GM23338 (cell line): ENCODE measurements around the gene MYMX. TPM values are rescaled to one million over a fixed set of nuclear protein-coding genes. Genes with fewer than 3 reads are reported as not detected.
A peak's percentile ranks its signal among the peaks of the same experiment; 100 is the strongest.

Experiments used
- ATAC-seq: fragments of 200-7000 bp; cut with Tn5 transposase; 3 replicates; pipeline ENCODE4 v1.9.1; 2020
- DNase-seq: peaks from one replicate; pipeline ENCODE4 v3.0.0-alpha.2; 2015; ENCODE audit warnings: low spot score
- H2AFZ ChIP-seq: fragments of 200-600 bp; sonication (generic); 2 replicates; pipeline ENCODE4 v1.8.0; 2016; ENCODE audit warnings: antibody characterized with exemption, mild to moderate bottlenecking, moderate library complexity
- H3F3A ChIP-seq: fragments of 200-600 bp; sonication (generic); replicated peaks from 2 replicates; pipeline ENCODE4 v1.8.0; 2017; ENCODE audit warnings: antibody characterized with exemption, mixed run types, low read depth
- H3K27ac ChIP-seq: fragments of 200-600 bp; sonication (generic); 2 replicates; pipeline ENCODE4 v1.6.1; 2016; ENCODE audit warnings: low read depth
- H3K27me3 ChIP-seq: fragments of 200-600 bp; sonication (generic); 2 replicates; pipeline ENCODE4 v1.8.0; 2016; ENCODE audit warnings: mild to moderate bottlenecking, mixed run types, moderate library complexity; ENCODE audit not compliant: insufficient read depth
- H3K36me3 ChIP-seq: fragments of 200-600 bp; sonication (generic); 2 replicates; pipeline ENCODE4 v1.8.0; 2016; ENCODE audit warnings: mild to moderate bottlenecking; ENCODE audit not compliant: insufficient read depth
- H3K4me1 ChIP-seq: fragments of 200-600 bp; sonication (generic); 2 replicates; pipeline ENCODE4 v1.8.0; 2016; ENCODE audit warnings: mild to moderate bottlenecking, moderate library complexity; ENCODE audit not compliant: insufficient read depth
- H3K4me2 ChIP-seq: fragments of 200-600 bp; sonication (generic); 2 replicates; pipeline ENCODE4 v1.7.1; 2017; ENCODE audit warnings: mixed run types
- H3K4me3 ChIP-seq: fragments of 200-600 bp; sonication (generic); 2 replicates; pipeline ENCODE4 v1.6.1; 2016; ENCODE audit warnings: mixed run types
- H3K79me2 ChIP-seq: fragments of 200-600 bp; sonication (generic); replicated peaks from 2 replicates; pipeline ENCODE4 v1.8.0; 2017; ENCODE audit warnings: mild to moderate bottlenecking; ENCODE audit not compliant: insufficient read depth
- H3K9me2 ChIP-seq: fragments of 200-600 bp; sonication (generic); 2 replicates; pipeline ENCODE4 v1.8.0; 2017; ENCODE audit not compliant: insufficient read depth
- H4K20me1 ChIP-seq: fragments of 200-600 bp; sonication (generic); replicated peaks from 2 replicates; pipeline ENCODE4 v1.8.0; 2017; ENCODE audit warnings: mild to moderate bottlenecking; ENCODE audit not compliant: insufficient read depth
- H3K27ac Mint-ChIP-seq: 2 replicates; pipeline ENCODE4 v1.8.0; 2020; ENCODE audit warnings: inconsistent platforms, mild to moderate bottlenecking, moderate library complexity, mixed read lengths
- H3K27me3 Mint-ChIP-seq: 3 replicates; pipeline ENCODE4 v1.8.0; 2022; ENCODE audit warnings: low read depth, mild to moderate bottlenecking, moderate library complexity, mixed read lengths, inconsistent platforms; ENCODE audit not compliant: insufficient read depth, poor library complexity
- H3K36me3 Mint-ChIP-seq: 3 replicates; pipeline ENCODE4 v1.8.0; 2021; ENCODE audit warnings: low read depth, mild to moderate bottlenecking, inconsistent platforms, moderate library complexity, mixed read lengths
- H3K4me1 Mint-ChIP-seq: 3 replicates; pipeline ENCODE4 v1.8.0; 2020; ENCODE audit warnings: mild to moderate bottlenecking, inconsistent platforms, mixed read lengths
- H3K4me3 Mint-ChIP-seq: 3 replicates; pipeline ENCODE4 v1.8.0; 2021; ENCODE audit warnings: moderate library complexity, mild to moderate bottlenecking, inconsistent platforms, mixed read lengths
- H3K9me3 Mint-ChIP-seq: 3 replicates; pipeline ENCODE4 v1.8.0; 2020; ENCODE audit warnings: moderate library complexity, mild to moderate bottlenecking, inconsistent platforms, mixed read lengths
- CREB1 ChIP-seq: fragments of 250-450 bp; sonication (Bioruptor Pico); IDR thresholded peaks from 2 replicates; pipeline ENCODE4 v1.5.0; 2020; ENCODE audit warnings: low read depth, mild to moderate bottlenecking, moderate library complexity
- EZH2 ChIP-seq: fragments of 200-600 bp; sonication (generic); IDR thresholded peaks from one replicate; pipeline ENCODE4 v1.8.0; 2017; ENCODE audit warnings: antibody characterized with exemption, mild to moderate bottlenecking, low read depth; ENCODE audit not compliant: unreplicated experiment
- EZH2phosphoT487 ChIP-seq: fragments of 200-600 bp; sonication (generic); IDR thresholded peaks from one replicate; pipeline ENCODE4 v1.8.1; 2018; ENCODE audit warnings: antibody characterized with exemption; ENCODE audit not compliant: unreplicated experiment
- JUNB ChIP-seq: IDR thresholded peaks from one replicate; pipeline ENCODE4 v1.6.1; 2016; ENCODE audit warnings: antibody characterized with exemption; ENCODE audit not compliant: unreplicated experiment
- NANOG ChIP-seq: IDR thresholded peaks from 2 replicates; pipeline ENCODE4 v1.6.1; 2016; ENCODE audit warnings: antibody characterized with exemption, borderline replicate concordance
- POLR2AphosphoS5 ChIP-seq: IDR thresholded peaks from 2 replicates; pipeline ENCODE4 v1.6.1; 2016; ENCODE audit warnings: antibody characterized with exemption, low read depth
- STAT1 ChIP-seq: IDR thresholded peaks from one replicate; pipeline ENCODE4 v1.6.1; 2016; ENCODE audit warnings: antibody characterized with exemption; ENCODE audit not compliant: unreplicated experiment
- ZNF114 ChIP-seq: fragments of 250-450 bp; sonication (Bioruptor Pico); IDR thresholded peaks from 2 replicates; pipeline ENCODE4 v1.5.0; 2020; ENCODE audit warnings: mild to moderate bottlenecking, moderate library complexity
- ZNF331 ChIP-seq: fragments of 250-450 bp; sonication (Bioruptor Pico); IDR thresholded peaks from 2 replicates; pipeline ENCODE4 v1.5.0; 2020; ENCODE audit warnings: low read depth, mild to moderate bottlenecking, moderate library complexity
- polyA plus RNA-seq: library from polyadenylated mRNA; unstranded; fragments of >200 nt; fragmentation: Nextera tagmentation; extraction: Ambion mirVana; gene quantifications from 2 replicates; pipeline ENCODE4 v1.2.1, GENCODE V29; 2016
- total RNA-seq: library from RNA; depleted of rRNA; stranded (reverse); fragments of >200 nt; shearing (Covaris generic); gene quantifications from 2 replicates; pipeline ENCODE4 v1.2.3, GENCODE V29; 2014
- TF ChIP-seq, protein P1 (sequence below), 2 experiments: fragments of 200-600 bp in 1 of 2; sonication (generic) in 1 of 2; conservative IDR thresholded peaks; 2 replicates each; pipeline versions ENCODE4 v1.5.1 to v1.6.1; 2016 to 2017; ENCODE audit warnings: antibody characterized with exemption in 2 of 2, low read depth in 2 of 2, mild to moderate bottlenecking in 2 of 2, moderate library complexity in 1 of 2
- TF ChIP-seq, protein P2 (sequence below): IDR thresholded peaks from 2 replicates; pipeline ENCODE4 v1.6.1; 2016; ENCODE audit warnings: antibody characterized with exemption
- TF ChIP-seq, protein P3 (sequence below): fragments of 250-450 bp; sonication (Bioruptor Pico); IDR thresholded peaks from 2 replicates; pipeline ENCODE4 v1.5.0; 2020; ENCODE audit warnings: mild to moderate bottlenecking, moderate library complexity
- TF ChIP-seq, protein P4 (sequence below): IDR thresholded peaks from one replicate; pipeline ENCODE4 v1.6.1; 2018; ENCODE audit warnings: antibody characterized with exemption; ENCODE audit not compliant: unreplicated experiment

Gene MYMX
- total and polyA plus RNA-seq, 2 experiments from 2014 or later, result 2.8 to 7.1 TPM

DNA sequence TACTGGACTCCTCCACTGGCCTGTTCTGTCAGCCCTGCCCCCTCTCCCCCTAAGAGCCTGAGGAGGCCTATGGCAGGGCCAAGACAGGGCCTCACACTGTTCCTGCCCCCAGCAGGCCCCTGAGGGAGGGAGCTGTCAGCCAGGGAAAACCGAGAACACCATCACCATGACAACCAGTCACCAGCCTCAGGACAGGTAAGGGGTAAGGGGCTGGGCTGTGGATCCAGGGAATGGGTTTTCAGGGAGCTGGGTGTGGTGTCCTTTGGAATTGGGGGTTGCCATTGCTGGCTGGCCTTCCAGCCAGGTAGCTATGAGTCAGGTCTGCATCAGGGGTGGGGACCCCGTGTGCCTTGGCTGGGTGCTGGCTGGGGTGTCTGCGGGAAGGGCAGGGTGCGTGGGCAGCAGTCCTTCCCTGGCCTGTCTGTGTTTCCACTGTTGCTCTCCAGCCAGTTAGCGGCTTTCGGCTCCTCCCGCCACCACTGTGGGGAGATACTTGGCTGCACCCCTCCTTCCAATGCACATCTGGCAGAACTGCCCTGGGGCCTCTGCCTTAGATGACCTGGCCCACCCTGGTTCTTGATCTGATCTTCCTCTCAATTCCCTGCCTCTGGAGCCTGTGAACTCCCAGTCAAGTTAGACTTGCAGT is 10.5 kb downstream of the MYMX start:
- peaks cover 38% of the 10 kb centered on the region for H4K20me1 ChIP-seq
- 0 out of 2 replicates have a peak overlapping the region, but pooled peaks have one; percentile 55 for H3K27ac ChIP-seq
- peaks cover 19% of the 10 kb centered on the region for H3F3A ChIP-seq
- Mint-ChIP-seq H3K4me1 (peaks cover 54% of the 10 kb centered on the region), H3K36me3 (peaks cover 57% of the 10 kb centered on the region), H3K27ac (no peak overlapping the region), H3K27me3 (peaks cover 35% of the 10 kb centered on the region), H3K9me3 (no peaks in the 10 kb centered on the region; the same call in 2 of the 3 replicates), H3K4me3 (peak overlapping the region; percentile 21; the same call in 1 of the 3 replicates)
- no peaks in the 10 kb centered on the region for H3K27me3 ChIP-seq
- peaks cover 36% of the 10 kb centered on the region for H3K4me1 ChIP-seq
- no peak overlapping the region for H3K4me2 ChIP-seq
- TF ChIP-seq JUNB (no peak), POLR2AphosphoS5 (no peak), EZH2phosphoT487 (no peak), ZNF114 (no peak), ZNF331 (CRISPR knock-in tag) (no peak), EZH2 (no peak), NANOG (no peak), CREB1 (CRISPR knock-in tag) (no peak), STAT1 (no peak)
- TF ChIP-seq, protein P1, sequence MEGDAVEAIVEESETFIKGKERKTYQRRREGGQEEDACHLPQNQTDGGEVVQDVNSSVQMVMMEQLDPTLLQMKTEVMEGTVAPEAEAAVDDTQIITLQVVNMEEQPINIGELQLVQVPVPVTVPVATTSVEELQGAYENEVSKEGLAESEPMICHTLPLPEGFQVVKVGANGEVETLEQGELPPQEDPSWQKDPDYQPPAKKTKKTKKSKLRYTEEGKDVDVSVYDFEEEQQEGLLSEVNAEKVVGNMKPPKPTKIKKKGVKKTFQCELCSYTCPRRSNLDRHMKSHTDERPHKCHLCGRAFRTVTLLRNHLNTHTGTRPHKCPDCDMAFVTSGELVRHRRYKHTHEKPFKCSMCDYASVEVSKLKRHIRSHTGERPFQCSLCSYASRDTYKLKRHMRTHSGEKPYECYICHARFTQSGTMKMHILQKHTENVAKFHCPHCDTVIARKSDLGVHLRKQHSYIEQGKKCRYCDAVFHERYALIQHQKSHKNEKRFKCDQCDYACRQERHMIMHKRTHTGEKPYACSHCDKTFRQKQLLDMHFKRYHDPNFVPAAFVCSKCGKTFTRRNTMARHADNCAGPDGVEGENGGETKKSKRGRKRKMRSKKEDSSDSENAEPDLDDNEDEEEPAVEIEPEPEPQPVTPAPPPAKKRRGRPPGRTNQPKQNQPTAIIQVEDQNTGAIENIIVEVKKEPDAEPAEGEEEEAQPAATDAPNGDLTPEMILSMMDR (conservative IDR thresholded peaks at IDR 0.05; ENCODE audit: low read depth in 2 of 2), result no peak
- TF ChIP-seq, protein P2, sequence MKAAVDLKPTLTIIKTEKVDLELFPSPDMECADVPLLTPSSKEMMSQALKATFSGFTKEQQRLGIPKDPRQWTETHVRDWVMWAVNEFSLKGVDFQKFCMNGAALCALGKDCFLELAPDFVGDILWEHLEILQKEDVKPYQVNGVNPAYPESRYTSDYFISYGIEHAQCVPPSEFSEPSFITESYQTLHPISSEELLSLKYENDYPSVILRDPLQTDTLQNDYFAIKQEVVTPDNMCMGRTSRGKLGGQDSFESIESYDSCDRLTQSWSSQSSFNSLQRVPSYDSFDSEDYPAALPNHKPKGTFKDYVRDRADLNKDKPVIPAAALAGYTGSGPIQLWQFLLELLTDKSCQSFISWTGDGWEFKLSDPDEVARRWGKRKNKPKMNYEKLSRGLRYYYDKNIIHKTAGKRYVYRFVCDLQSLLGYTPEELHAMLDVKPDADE, result no peak
- TF ChIP-seq, protein P3, sequence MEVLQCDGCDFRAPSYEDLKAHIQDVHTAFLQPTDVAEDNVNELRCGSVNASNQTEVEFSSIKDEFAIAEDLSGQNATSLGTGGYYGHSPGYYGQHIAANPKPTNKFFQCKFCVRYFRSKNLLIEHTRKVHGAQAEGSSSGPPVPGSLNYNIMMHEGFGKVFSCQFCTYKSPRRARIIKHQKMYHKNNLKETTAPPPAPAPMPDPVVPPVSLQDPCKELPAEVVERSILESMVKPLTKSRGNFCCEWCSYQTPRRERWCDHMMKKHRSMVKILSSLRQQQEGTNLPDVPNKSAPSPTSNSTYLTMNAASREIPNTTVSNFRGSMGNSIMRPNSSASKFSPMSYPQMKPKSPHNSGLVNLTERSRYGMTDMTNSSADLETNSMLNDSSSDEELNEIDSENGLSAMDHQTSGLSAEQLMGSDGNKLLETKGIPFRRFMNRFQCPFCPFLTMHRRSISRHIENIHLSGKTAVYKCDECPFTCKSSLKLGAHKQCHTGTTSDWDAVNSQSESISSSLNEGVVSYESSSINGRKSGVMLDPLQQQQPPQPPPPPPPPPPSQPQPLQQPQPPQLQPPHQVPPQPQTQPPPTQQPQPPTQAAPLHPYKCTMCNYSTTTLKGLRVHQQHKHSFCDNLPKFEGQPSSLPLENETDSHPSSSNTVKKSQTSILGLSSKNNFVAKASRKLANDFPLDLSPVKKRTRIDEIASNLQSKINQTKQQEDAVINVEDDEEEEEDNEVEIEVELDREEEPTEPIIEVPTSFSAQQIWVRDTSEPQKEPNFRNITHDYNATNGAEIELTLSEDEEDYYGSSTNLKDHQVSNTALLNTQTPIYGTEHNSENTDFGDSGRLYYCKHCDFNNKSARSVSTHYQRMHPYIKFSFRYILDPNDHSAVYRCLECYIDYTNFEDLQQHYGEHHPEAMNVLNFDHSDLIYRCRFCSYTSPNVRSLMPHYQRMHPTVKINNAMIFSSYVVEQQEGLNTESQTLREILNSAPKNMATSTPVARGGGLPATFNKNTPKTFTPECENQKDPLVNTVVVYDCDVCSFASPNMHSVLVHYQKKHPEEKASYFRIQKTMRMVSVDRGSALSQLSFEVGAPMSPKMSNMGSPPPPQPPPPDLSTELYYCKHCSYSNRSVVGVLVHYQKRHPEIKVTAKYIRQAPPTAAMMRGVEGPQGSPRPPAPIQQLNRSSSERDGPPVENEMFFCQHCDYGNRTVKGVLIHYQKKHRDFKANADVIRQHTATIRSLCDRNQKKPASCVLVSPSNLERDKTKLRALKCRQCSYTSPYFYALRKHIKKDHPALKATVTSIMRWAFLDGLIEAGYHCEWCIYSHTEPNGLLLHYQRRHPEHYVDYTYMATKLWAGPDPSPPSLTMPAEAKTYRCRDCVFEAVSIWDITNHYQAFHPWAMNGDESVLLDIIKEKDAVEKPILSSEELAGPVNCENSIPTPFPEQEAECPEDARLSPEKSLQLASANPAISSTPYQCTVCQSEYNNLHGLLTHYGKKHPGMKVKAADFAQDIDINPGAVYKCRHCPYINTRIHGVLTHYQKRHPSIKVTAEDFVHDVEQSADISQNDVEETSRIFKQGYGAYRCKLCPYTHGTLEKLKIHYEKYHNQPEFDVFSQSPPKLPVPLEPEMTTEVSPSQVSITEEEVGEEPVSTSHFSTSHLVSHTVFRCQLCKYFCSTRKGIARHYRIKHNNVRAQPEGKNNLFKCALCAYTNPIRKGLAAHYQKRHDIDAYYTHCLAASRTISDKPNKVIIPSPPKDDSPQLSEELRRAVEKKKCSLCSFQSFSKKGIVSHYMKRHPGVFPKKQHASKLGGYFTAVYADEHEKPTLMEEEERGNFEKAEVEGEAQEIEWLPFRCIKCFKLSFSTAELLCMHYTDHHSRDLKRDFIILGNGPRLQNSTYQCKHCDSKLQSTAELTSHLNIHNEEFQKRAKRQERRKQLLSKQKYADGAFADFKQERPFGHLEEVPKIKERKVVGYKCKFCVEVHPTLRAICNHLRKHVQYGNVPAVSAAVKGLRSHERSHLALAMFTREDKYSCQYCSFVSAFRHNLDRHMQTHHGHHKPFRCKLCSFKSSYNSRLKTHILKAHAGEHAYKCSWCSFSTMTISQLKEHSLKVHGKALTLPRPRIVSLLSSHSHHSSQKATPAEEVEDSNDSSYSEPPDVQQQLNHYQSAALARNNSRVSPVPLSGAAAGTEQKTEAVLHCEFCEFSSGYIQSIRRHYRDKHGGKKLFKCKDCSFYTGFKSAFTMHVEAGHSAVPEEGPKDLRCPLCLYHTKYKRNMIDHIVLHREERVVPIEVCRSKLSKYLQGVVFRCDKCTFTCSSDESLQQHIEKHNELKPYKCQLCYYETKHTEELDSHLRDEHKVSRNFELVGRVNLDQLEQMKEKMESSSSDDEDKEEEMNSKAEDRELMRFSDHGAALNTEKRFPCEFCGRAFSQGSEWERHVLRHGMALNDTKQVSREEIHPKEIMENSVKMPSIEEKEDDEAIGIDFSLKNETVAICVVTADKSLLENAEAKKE (CRISPR knock-in tag), result no peak
- TF ChIP-seq, protein P4, sequence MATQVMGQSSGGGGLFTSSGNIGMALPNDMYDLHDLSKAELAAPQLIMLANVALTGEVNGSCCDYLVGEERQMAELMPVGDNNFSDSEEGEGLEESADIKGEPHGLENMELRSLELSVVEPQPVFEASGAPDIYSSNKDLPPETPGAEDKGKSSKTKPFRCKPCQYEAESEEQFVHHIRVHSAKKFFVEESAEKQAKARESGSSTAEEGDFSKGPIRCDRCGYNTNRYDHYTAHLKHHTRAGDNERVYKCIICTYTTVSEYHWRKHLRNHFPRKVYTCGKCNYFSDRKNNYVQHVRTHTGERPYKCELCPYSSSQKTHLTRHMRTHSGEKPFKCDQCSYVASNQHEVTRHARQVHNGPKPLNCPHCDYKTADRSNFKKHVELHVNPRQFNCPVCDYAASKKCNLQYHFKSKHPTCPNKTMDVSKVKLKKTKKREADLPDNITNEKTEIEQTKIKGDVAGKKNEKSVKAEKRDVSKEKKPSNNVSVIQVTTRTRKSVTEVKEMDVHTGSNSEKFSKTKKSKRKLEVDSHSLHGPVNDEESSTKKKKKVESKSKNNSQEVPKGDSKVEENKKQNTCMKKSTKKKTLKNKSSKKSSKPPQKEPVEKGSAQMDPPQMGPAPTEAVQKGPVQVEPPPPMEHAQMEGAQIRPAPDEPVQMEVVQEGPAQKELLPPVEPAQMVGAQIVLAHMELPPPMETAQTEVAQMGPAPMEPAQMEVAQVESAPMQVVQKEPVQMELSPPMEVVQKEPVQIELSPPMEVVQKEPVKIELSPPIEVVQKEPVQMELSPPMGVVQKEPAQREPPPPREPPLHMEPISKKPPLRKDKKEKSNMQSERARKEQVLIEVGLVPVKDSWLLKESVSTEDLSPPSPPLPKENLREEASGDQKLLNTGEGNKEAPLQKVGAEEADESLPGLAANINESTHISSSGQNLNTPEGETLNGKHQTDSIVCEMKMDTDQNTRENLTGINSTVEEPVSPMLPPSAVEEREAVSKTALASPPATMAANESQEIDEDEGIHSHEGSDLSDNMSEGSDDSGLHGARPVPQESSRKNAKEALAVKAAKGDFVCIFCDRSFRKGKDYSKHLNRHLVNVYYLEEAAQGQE, result no peak
- H2AFZ ChIP-seq, result no peak overlapping the region
- H3K9me2 ChIP-seq, result no peaks in the 10 kb centered on the region
- H3K4me3 ChIP-seq, result no peak overlapping the region
- ATAC-seq, result peak; percentile 8
- peaks cover 42% of the 10 kb centered on the region for H3K79me2 ChIP-seq
- peaks cover under 1% of the 10 kb centered on the region; the same call in 1 of the 2 replicates for H3K36me3 ChIP-seq
- DNase-seq, result peak; percentile 58
